HepG2 (cell line): ENCODE data around the gene KRTAP1-5. TPM values are rescaled to one million over a fixed set of nuclear protein-coding genes. Genes with fewer than 3 reads are reported as not detected.

Source experiments
- ADNP ChIP-seq: sonication (generic); formaldehyde crosslinking; IDR thresholded peaks from 2 replicates; pipeline ENCODE4 v1.4.0; 2020; ENCODE audit warnings: missing genetic modification reagents
- ATRX ChIP-seq: sonication (generic); formaldehyde crosslinking; IDR thresholded peaks from 2 replicates; pipeline ENCODE4 v1.4.0; 2020; ENCODE audit warnings: missing genetic modification reagents, borderline replicate concordance
- BHLHE40 ChIP-seq: IDR thresholded peaks from 2 replicates; pipeline ENCODE4 v1.6.1; 2011; ENCODE audit warnings: low read length, improper control_type of control experiment
- GATAD2A ChIP-seq: IDR thresholded peaks from 2 replicates; pipeline ENCODE4 v1.6.1; 2016
- ISL2 ChIP-seq: sonication (generic); formaldehyde crosslinking; IDR thresholded peaks from 2 replicates; pipeline ENCODE4 v1.5.0; 2020; ENCODE audit warnings: missing genetic modification reagents
- ISX ChIP-seq: sonication (generic); formaldehyde crosslinking; conservative IDR thresholded peaks from 2 replicates; pipeline ENCODE4 v1.5.0; 2020; ENCODE audit warnings: missing genetic modification reagents
- KDM5B ChIP-seq: sonication (generic); formaldehyde crosslinking; IDR thresholded peaks from 2 replicates; pipeline ENCODE4 v1.4.0; 2020; ENCODE audit warnings: missing genetic modification reagents, mild to moderate bottlenecking, borderline replicate concordance
- NFATC3 ChIP-seq: sonication (generic); formaldehyde crosslinking; IDR thresholded peaks from 2 replicates; pipeline ENCODE4 v1.5.1; 2020; ENCODE audit warnings: mild to moderate bottlenecking, missing genetic modification reagents
- NR1H2 ChIP-seq: sonication (generic); formaldehyde crosslinking; IDR thresholded peaks from 2 replicates; pipeline ENCODE4 v1.8.1; 2022; ENCODE audit warnings: low read depth, missing genetic modification reagents, borderline replicate concordance
- ZNF30 ChIP-seq: sonication (generic); formaldehyde crosslinking; IDR thresholded peaks from 2 replicates; pipeline ENCODE4 v1.5.0; 2020; ENCODE audit warnings: mild to moderate bottlenecking, missing genetic modification reagents
- ZNF431 ChIP-seq: sonication (generic); formaldehyde crosslinking; IDR thresholded peaks from 2 replicates; pipeline ENCODE4 v1.9.0; 2022; ENCODE audit warnings: missing genetic modification reagents, low read depth, mild to moderate bottlenecking, borderline replicate concordance
- ZNF432 ChIP-seq: sonication (generic); formaldehyde crosslinking; IDR thresholded peaks from 2 replicates; pipeline ENCODE4 v1.5.0; 2020; ENCODE audit warnings: missing genetic modification reagents, mild to moderate bottlenecking, borderline replicate concordance
- ZNF572 ChIP-seq: sonication (generic); formaldehyde crosslinking; IDR thresholded peaks from 2 replicates; pipeline ENCODE4 v1.5.1; 2020; ENCODE audit warnings: mild to moderate bottlenecking, missing genetic modification reagents
- ZNF574 ChIP-seq: sonication (generic); formaldehyde crosslinking; IDR thresholded peaks from 2 replicates; pipeline ENCODE4 v1.4.0; 2020; ENCODE audit warnings: missing genetic modification reagents
- ZNF629 ChIP-seq: sonication (generic); formaldehyde crosslinking; conservative IDR thresholded peaks from 2 replicates; pipeline ENCODE4 v1.5.0; 2020; ENCODE audit warnings: missing genetic modification reagents
- ZNF687 ChIP-seq: sonication (generic); formaldehyde crosslinking; IDR thresholded peaks from 2 replicates; pipeline ENCODE4 v1.5.1; 2020; ENCODE audit warnings: mild to moderate bottlenecking, missing genetic modification reagents, moderate library complexity
- ZNF780A ChIP-seq: sonication (generic); formaldehyde crosslinking; IDR thresholded peaks from 2 replicates; pipeline ENCODE4 v1.8.0; 2022; ENCODE audit warnings: mild to moderate bottlenecking, missing genetic modification reagents, moderate library complexity
- polyA plus RNA-seq, 8 experiments: library from polyadenylated mRNA; depleted of rRNA in 3 of 8; stranded (reverse) in 7 of 8; unstranded in 1 of 8; fragments of >200 nt; fragmentation: Illumina TruSeq in 4 of 8; extraction: Trizol in 4 of 8; gene quantifications; 2 replicates each; pipeline versions ENCODE4 v1.2.1 to v1.2.3, GENCODE V29; 2011 to 2016; ENCODE audit warnings: low read depth in 4 of 8, missing spikeins in 1 of 8, mixed read lengths in 1 of 8; ENCODE audit not compliant: insufficient read depth in 1 of 8
- total RNA-seq, 5 experiments: library from RNA; depleted of rRNA; stranded (reverse); fragments of >200 nt; fragmentation: Illumina TruSeq; extraction: Trizol; gene quantifications; 2 replicates each; pipeline ENCODE4 v1.2.3, GENCODE V29; 2016; ENCODE audit warnings: low read depth in 1 of 5
- TF ChIP-seq, protein P1 (sequence below): sonication (generic); formaldehyde crosslinking; IDR thresholded peaks from 2 replicates; pipeline ENCODE4 v1.4.0; 2020; ENCODE audit warnings: missing genetic modification reagents, borderline replicate concordance
- TF ChIP-seq, protein P2 (sequence below): sonication (generic); formaldehyde crosslinking; IDR thresholded peaks from 2 replicates; pipeline ENCODE4 v1.8.1; 2023; ENCODE audit warnings: missing genetic modification reagents, inconsistent platforms, borderline replicate concordance

The KRTAP1-5 gene
- total and polyA plus RNA-seq, 2 of the 13 experiments (the other 11 are each of a cell fraction or from before 2014, with no cell fraction given), result 0.09 TPM; not detected in 1

- TF ChIP-seq, protein P1, sequence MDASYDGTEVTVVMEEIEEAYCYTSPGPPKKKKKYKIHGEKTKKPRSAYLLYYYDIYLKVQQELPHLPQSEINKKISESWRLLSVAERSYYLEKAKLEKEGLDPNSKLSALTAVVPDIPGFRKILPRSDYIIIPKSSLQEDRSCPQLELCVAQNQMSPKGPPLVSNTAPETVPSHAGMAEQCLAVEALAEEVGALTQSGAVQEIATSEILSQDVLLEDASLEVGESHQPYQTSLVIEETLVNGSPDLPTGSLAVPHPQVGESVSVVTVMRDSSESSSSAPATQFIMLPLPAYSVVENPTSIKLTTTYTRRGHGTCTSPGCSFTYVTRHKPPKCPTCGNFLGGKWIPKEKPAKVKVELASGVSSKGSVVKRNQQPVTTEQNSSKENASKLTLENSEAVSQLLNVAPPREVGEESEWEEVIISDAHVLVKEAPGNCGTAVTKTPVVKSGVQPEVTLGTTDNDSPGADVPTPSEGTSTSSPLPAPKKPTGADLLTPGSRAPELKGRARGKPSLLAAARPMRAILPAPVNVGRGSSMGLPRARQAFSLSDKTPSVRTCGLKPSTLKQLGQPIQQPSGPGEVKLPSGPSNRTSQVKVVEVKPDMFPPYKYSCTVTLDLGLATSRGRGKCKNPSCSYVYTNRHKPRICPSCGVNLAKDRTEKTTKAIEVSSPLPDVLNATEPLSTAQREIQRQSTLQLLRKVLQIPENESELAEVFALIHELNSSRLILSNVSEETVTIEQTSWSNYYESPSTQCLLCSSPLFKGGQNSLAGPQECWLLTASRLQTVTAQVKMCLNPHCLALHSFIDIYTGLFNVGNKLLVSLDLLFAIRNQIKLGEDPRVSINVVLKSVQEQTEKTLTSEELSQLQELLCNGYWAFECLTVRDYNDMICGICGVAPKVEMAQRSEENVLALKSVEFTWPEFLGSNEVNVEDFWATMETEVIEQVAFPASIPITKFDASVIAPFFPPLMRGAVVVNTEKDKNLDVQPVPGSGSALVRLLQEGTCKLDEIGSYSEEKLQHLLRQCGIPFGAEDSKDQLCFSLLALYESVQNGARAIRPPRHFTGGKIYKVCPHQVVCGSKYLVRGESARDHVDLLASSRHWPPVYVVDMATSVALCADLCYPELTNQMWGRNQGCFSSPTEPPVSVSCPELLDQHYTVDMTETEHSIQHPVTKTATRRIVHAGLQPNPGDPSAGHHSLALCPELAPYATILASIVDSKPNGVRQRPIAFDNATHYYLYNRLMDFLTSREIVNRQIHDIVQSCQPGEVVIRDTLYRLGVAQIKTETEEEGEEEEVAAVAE, result no peak
- TF ChIP-seq BHLHE40 (no peak), NFATC3 (no peak), ISL2 (peak; percentile 97), NR1H2 (no peak), ZNF574 (CRISPR knock-in tag) (no peak), ZNF629 (CRISPR knock-in tag) (no peak), ISX (CRISPR knock-in tag) (no peak), ZNF432 (no peak), KDM5B (CRISPR knock-in tag) (no peak), GATAD2A (peak; percentile 93), ZNF431 (CRISPR knock-in tag) (no peak), ZNF687 (CRISPR knock-in tag) (no peak), ADNP (no peak), ZNF780A (CRISPR knock-in tag) (no peak), ZNF30 (CRISPR knock-in tag) (no peak), ATRX (CRISPR knock-in tag) (no peak), ZNF572 (no peak)
- TF ChIP-seq, protein P2, sequence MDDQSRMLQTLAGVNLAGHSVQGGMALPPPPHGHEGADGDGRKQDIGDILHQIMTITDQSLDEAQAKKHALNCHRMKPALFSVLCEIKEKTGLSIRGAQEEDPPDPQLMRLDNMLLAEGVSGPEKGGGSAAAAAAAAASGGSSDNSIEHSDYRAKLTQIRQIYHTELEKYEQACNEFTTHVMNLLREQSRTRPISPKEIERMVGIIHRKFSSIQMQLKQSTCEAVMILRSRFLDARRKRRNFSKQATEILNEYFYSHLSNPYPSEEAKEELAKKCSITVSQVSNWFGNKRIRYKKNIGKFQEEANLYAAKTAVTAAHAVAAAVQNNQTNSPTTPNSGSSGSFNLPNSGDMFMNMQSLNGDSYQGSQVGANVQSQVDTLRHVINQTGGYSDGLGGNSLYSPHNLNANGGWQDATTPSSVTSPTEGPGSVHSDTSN (CRISPR knock-in tag), result no peak
These were observed 17.7 kb downstream of the KRTAP1-5 start (continued) for GRCh38 chr17:41009301-41009760.
